ENCODE data around the gene SECISBP2L. TPM values are rescaled to one million over a fixed set of nuclear protein-coding genes. Genes with fewer than 3 reads are reported as not detected.

SECISBP2L gene
- total RNA-seq, 1 donor from 2014 or later, result 61.0 TPM

- no peak for DNase-seq (ENCODE audit: low spot score)
These were observed 79.5 kb downstream of the SECISBP2L start for GRCh38 chr15:48966595-48967301.

GRCh38 chr15:48965972-48966371, 80.3 kb downstream of the SECISBP2L start:
- no peak for DNase-seq (ENCODE audit: low spot score)

DNA sequence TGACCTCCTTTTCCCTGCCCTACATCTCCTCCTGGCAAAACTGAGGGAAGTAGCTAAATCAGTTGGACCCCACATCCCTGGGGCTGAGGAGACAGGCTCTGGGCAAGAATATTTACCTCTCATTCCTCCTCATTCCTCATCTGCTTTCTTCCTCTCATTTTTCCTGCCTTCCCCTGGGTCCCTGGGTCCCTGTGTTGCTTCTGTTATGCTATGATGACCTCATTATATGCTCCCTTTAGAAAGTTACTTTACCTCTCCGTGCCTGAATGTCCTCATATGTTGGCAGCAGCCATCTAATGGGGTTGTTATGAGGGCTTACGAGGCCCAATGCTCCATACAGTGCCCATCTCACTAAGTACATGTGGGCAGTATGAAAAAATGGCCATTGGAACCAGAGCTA, 81.3 kb downstream of the SECISBP2L start:
- DNase-seq (ENCODE audit: low spot score), result no peak

- DNase-seq (ENCODE audit: low spot score), result no peak
These were observed 82.6 kb downstream of the SECISBP2L start, which contains the start of gene SHC4 for GRCh38 chr15:48963524-48964113. Gene SHC4, minus strand, starts transcription at chr15:48963919. Its CDS starts 904 bp downstream, at chr15:48963015.

DNA sequence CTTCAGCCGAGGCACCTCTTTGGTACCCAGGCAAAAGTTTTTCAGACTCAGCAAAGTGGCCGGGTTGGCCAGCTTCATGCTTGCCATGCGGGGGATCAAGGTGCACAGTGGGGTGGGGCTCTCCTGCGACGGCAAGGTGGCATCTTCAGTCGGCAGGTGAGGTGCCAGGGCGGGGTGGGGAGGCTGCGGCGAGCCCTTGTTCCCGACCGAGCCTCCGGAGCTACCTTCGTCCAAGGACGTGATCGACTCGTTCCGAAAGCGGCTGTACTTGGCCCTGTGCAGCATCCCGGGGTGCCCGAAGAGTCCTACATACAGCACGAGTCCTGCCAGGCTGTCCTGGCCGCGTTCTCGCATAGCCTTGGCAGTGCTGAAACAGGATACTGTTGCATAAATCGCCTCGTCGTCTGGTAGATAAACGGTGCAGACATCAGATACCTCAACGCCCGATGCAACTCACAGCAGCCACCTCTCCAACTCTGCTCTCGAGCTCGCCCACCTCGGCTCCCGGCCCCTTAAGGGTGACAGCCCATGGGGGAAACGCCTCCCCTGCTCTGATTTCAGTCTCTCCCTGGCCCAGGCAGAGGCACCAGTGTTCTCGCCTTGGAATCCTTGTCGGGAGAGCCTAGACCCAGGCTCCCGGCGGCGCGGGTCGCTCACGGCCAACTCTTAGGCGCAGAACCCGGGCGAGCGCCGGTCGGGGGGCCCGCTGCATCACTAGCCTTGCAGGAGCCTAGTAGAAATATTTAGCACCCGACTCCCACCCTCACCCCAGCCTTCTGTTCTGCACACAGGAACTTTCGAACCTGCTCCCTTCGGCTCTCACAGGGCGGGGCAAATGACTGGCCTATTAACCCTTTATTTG, 83.4 kb downstream of the SECISBP2L start:
- DNase-seq (ENCODE audit: low spot score), result no peak

GRCh38 chr15:48955967-48956366, 90.3 kb downstream of the SECISBP2L start:
- no peak for DNase-seq (ENCODE audit: low spot score)

- DNase-seq (ENCODE audit: low spot score), result no peak
These were observed 90.9 kb downstream of the SECISBP2L start for GRCh38 chr15:48955370-48955769.

GRCh38 chr15:48954538-48954937, 91.7 kb downstream of the SECISBP2L start:
- no peak for DNase-seq (ENCODE audit: low spot score)

- no peak for DNase-seq (ENCODE audit: low spot score)
These were observed 99.4 kb downstream of the SECISBP2L start for GRCh38 chr15:48946840-48947187.

DNA sequence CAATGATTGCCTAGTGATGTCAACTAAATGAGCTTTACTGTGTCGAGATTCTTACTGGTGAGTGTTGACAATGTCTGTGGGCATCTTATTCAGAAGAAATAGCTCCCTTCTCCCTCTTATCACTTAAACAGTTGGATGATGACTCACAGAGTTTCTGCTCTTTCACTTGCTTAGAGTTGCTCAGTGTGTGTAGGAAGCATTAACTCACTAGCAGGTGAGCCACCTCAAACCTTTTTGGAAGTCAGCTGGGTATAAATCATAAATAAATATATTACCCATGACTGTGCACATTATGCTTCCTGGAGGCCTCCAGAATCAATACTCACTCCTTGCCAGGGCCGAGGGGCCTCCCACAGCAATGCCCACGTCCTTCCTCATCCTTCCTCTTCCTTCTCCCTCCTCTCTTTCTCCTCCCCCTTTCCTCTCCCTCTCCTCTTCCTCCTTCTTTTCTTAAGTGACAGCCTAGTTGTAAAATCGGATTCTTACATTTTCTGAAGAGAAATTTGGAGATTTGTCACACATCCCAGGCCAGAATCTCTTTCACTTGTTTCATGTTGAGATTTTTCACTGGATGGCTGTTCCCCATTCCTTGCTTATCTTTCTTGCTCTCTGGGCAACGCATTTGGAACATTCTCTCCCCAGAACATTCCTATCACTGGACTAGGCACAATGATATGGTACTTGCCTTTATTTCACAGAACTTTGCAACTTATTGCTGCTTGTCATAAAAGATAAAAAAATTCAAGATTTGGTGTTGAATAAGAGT, 100.0 kb downstream of the SECISBP2L start:
- no peak for DNase-seq (ENCODE audit: low spot score)

DNA sequence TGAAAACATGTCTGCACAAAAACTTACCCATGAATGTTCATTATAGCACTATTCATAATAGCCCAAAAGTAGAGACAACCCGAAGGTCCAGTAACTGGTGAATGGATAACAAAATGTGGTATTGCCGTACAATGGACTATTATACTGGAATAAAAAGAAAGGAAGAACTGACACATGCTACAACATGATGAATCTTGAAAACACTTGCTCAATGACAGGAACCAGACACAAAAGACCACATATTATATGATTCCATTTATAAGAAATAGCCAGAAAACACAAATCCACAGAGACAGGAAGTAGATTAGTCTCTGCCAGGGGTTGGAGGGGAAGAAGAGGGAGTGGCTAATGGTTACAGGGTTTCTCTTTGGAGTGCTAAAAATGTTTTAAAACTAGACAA, 100.9 kb downstream of the SECISBP2L start:
- no peak for DNase-seq (ENCODE audit: low spot score)

- no peak for DNase-seq (ENCODE audit: low spot score)
These were observed 104.3 kb downstream of the SECISBP2L start for GRCh38 chr15:48941904-48942303.

GRCh38 chr15:48940508-48940907, 105.7 kb downstream of the SECISBP2L start:
- no peak for DNase-seq (ENCODE audit: low spot score)

DNA sequence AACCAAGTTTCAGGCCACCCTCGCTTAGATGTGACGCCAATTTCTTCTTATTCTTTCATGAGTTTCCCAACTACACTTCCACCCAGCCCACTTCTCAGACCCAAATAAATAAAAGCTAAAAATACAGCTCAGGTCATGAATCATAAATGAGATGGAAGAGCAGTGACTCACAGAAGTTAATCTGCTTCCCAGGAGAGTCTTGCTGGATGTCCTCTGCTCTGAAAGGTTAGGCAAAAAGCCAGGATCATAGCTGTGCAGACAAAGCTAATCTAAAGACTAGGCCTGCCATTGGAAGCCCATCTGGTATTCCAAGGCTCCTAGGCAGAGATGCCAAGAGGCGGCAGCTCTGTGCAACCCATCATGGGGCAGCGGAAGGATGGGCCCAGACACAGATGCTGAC, 106.6 kb downstream of the SECISBP2L start:
- DNase-seq (ENCODE audit: low spot score), result no peak

Other genes with a start within 250 kb of the SECISBP2L start
- gene CEP152, start 235.4 kb downstream of the SECISBP2L start, total RNA-seq, result 2.8 TPM
- 84.5 TPM for gene EID1, start 168.3 kb downstream of the SECISBP2L start, total RNA-seq
- gene SHC4, start 82.5 kb downstream of the SECISBP2L start, total RNA-seq, result not detected
- gene COPS2, start 109.2 kb upstream of the SECISBP2L start, total RNA-seq, result 78.9 TPM
- 25.0 TPM for gene GALK2, start 123.8 kb upstream of the SECISBP2L start, total RNA-seq